Measurements from ENCODE around the gene CAPN8.
A peak's percentile ranks its signal among the peaks of the same experiment; 100 is the strongest.

CAPN8 gene

GRCh38 chr1:223631473-223631872, 34.0 kb downstream of the CAPN8 start:
- H3K9ac ChIP-seq (ENCODE audit: low read length): no peak overlapping the region
- H3K4me3 ChIP-seq (ENCODE audit: low read depth, low read length, poor library complexity, severe bottlenecking): no peak overlapping the region
- H4K20me1 ChIP-seq (ENCODE audit: insufficient read depth, low read length): no peaks in the 10 kb centered on the region
- H3K9me2 ChIP-seq (ENCODE audit: low read depth, low read length): no peaks in the 10 kb centered on the region
- H3K36me3 ChIP-seq (ENCODE audit: insufficient read depth, low read length): no peaks in the 10 kb centered on the region
- no peaks in the 10 kb centered on the region for H3F3A ChIP-seq (ENCODE audit: insufficient read depth, low read length)
- H2AFZ ChIP-seq (ENCODE audit: low read length): no peak overlapping the region
- no peak overlapping the region for H3K27ac ChIP-seq (ENCODE audit: low read depth, low read length, poor library complexity, severe bottlenecking)
- TF ChIP-seq CTCF (IDR thresholded peaks at IDR 0.05; ENCODE audit: low read length): no peak
- TF ChIP-seq EZH2 (IDR thresholded peaks at IDR 0.05; ENCODE audit: borderline replicate concordance, low read length): no peak
- no peaks in the 10 kb centered on the region for H3K4me1 ChIP-seq (ENCODE audit: insufficient read depth, low read length, severe bottlenecking)
- H3K9me3 ChIP-seq (ENCODE audit: low read length): no peaks in the 10 kb centered on the region
- no peaks in the 10 kb centered on the region for H3K79me2 ChIP-seq (ENCODE audit: insufficient read depth, low read length)
- no peaks in the 10 kb centered on the region for H3K27me3 ChIP-seq (ENCODE audit: insufficient read depth, low read length)
- no peak overlapping the region for H3K4me2 ChIP-seq (ENCODE audit: low read length)

GRCh38 chr1:223629126-223629457, 36.4 kb downstream of the CAPN8 start:
- Histone ChIP-seq H3K4me3 (ENCODE audit: low read depth, low read length, poor library complexity, severe bottlenecking) (no peak overlapping the region), H3K79me2 (ENCODE audit: insufficient read depth, low read length) (no peaks in the 10 kb centered on the region), H3K9ac (ENCODE audit: low read length) (no peak overlapping the region), H3F3A (ENCODE audit: insufficient read depth, low read length) (no peaks in the 10 kb centered on the region), H4K20me1 (ENCODE audit: insufficient read depth, low read length) (no peaks in the 10 kb centered on the region), H3K27me3 (ENCODE audit: insufficient read depth, low read length) (no peaks in the 10 kb centered on the region), H3K36me3 (ENCODE audit: insufficient read depth, low read length) (no peaks in the 10 kb centered on the region), H2AFZ (ENCODE audit: low read length) (no peak overlapping the region), H3K9me3 (ENCODE audit: low read length) (no peaks in the 10 kb centered on the region), H3K4me1 (ENCODE audit: insufficient read depth, low read length, severe bottlenecking) (no peaks in the 10 kb centered on the region), H3K27ac (ENCODE audit: low read depth, low read length, poor library complexity, severe bottlenecking) (no peak overlapping the region), H3K9me2 (ENCODE audit: low read depth, low read length) (no peaks in the 10 kb centered on the region), H3K4me2 (ENCODE audit: low read length) (no peak overlapping the region)
- TF ChIP-seq EZH2 (IDR thresholded peaks at IDR 0.05; ENCODE audit: borderline replicate concordance, low read length) (no peak), CTCF (IDR thresholded peaks at IDR 0.05; ENCODE audit: low read length) (no peak)

- no peaks in the 10 kb centered on the region for H3K27me3 ChIP-seq (ENCODE audit: insufficient read depth, low read length)
- H2AFZ ChIP-seq (ENCODE audit: low read length): no peak overlapping the region
- H3K9ac ChIP-seq (ENCODE audit: low read length): no peak overlapping the region
- H3K36me3 ChIP-seq (ENCODE audit: insufficient read depth, low read length): no peaks in the 10 kb centered on the region
- no peak overlapping the region for H3K4me3 ChIP-seq (ENCODE audit: low read depth, low read length, poor library complexity, severe bottlenecking)
- no peak overlapping the region for H3K4me2 ChIP-seq (ENCODE audit: low read length)
- H3F3A ChIP-seq (ENCODE audit: insufficient read depth, low read length): no peaks in the 10 kb centered on the region
- no peaks in the 10 kb centered on the region for H3K79me2 ChIP-seq (ENCODE audit: insufficient read depth, low read length)
- no peaks in the 10 kb centered on the region for H3K4me1 ChIP-seq (ENCODE audit: insufficient read depth, low read length, severe bottlenecking)
- H4K20me1 ChIP-seq (ENCODE audit: insufficient read depth, low read length): no peaks in the 10 kb centered on the region
- H3K9me2 ChIP-seq (ENCODE audit: low read depth, low read length): no peaks in the 10 kb centered on the region
- H3K9me3 ChIP-seq (ENCODE audit: low read length): no peaks in the 10 kb centered on the region
- no peak for TF ChIP-seq EZH2 (IDR thresholded peaks at IDR 0.05; ENCODE audit: borderline replicate concordance, low read length)
- peak; percentile 88 for TF ChIP-seq CTCF (IDR thresholded peaks at IDR 0.05; ENCODE audit: low read length)
- H3K27ac ChIP-seq (ENCODE audit: low read depth, low read length, poor library complexity, severe bottlenecking): no peak overlapping the region
Measured at GRCh38 chr1:223628233-223629125, 37.0 kb downstream of the CAPN8 start.

Measured in OCI-LY1 (cell line).